ENCODE results near the gene NR4A1.

NR4A1 gene

DNA sequence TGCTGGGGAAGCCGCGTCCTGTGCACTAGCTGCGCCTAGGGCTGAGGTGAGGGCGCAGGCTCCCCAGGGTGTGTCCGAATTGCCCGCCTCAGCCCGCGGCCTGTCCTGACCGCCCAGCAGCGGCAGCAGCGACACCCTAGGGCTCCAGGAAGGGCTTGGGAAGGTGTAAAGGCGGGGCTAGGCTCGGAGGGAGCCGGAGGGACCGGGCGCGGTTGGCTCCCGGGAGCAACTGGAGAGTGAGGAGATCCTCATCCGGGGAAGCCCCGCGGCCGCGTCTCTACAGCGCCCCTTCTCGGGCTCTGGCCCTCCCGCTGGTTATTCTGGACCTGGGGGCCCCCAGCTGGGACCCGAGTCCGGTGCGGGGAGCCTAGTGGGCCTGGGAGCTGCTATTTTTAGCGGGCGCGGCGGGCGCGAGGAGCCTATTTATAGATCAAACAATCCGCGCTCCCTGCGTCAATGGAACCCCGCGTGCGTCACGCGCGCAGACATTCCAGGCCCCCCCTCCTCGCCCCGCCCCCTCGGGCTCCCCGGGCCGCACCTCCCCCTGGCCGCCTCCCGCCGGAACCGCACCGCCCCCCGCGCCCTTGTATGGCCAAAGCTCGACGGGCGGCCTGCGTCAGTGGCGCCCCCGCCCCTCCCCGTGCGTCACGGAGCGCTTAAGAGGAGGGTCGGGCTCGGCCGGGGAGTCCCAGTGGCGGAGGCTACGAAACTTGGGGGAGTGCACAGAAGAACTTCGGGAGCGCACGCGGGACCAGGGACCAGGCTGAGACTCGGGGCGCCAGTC lies at the start of gene NR4A1:
Gene NR4A1, plus strand, starts transcription at position 685 of the 784 bp plus-strand sequence. CDS start 2,887 bp downstream, outside the sequence.
- peak; percentile 73 for FAIRE-seq
- DNase-seq (ENCODE audit: extremely low spot score, insufficient read length, low read depth) = peak; percentile 93

DNA sequence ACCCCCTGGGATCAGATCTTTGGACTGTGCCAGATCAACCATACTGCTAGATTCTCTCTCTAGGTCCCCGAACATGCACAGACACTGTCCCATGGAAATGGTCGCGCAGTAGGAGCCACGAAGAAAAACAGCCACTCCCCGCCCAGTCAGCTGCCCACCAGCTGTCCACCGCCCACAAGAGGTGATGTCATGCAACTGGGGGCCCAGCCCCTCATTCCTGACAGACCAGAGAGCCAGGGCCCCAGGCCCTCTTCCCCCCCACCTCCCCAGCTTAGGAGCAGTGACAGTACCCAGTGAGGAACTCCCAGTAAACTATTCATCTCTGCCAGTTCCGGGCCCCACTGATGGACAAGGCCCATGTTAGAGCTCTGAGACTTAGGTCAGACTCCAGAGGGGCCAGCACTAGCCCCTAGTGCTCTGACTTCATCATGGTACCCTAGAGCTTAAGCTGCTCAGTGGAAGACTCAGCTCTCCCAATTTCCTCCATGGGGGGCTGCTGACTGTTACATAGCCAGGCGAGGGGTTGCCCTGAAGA lies 48.2 kb upstream of the NR4A1 start:
- DNase-seq (ENCODE audit: extremely low spot score, insufficient read length, low read depth) (no peak), FAIRE-seq (no peak)

DNA sequence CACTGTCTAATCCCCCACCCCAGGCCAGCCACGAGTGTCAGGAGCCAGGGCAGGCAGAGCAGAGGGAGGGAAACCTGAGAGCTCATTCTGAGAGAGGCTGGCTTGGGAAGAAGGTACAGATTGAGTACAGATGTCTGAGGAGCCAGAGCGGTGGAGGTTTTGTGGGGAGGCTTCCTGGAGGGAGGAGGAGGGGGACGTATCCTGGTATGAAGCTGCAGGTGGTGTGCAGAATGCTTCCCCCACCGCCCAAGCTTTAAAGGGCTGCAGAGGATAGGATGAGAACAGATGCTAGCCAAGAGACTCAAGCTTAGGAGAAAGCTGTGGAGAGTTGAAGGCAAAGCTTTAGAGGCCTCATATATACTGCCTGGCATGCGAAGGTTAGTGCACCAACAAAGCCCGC lies 47.7 kb upstream of the NR4A1 start:
- DNase-seq (ENCODE audit: extremely low spot score, insufficient read length, low read depth) (no peak), FAIRE-seq (no peak)

DNA sequence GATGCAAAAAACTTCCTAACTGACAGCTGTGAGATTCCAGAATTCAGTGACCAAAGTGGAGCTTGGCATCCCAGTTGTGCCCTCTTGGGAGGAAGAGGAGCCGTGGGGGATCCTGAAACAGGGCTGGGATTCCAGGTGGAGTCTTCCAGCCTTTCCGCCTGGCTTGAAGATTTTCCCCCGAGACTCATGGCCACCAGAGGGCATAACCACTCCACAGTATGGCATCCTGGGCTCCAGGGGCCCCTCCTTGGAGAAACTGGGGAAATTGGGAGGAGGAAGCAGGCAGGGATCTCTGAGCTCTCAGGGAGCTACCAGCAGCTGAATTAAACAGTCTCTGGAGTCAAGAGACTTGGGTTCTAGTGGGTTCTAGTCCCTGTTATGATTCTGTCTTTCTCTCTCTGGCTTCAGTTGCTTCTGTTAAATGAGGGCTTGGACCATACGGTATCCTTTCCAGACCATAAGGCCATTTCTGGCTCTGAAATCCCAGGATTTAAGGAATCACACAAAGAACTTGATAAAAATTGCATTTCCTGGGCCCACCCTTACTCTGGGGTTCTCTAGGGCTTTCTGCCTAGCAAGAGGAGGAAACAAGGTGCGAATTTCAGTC lies 47.1 kb upstream of the NR4A1 start:
- FAIRE-seq (no peak), DNase-seq (ENCODE audit: extremely low spot score, insufficient read length, low read depth) (no peak)

DNA sequence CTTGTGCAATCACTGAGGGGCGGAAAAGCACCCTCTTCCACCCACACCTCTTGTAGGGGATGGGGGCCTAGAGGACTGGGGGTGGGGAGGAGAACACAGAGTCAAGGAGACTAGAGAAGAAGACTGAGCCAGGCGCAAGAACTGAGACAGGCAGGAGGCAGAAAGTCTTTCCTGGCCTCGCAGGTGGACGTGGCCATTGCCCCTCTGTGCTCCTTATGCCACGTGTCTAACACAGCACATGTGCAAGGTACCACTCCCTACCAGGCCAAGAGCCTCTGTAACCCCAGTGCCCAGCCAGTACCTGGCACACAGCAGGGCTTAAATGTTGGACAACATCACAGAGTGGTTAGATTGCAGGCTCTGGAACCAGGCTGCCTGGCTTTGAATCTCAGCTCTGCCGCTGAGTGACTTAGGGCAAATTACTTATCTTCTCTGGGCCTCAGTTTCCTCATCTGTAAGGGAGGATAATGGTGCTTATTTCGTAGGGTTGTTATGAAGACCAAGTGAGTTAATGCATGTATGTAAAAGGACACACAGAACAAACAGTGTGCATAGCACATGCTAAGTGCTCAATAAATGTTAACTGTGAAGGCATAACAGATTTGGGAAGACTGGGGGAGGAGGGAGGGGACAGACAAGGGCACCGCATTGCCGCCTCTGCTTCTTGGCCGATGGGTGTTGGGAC lies 45.9 kb upstream of the NR4A1 start:
- FAIRE-seq (no peak), DNase-seq (ENCODE audit: extremely low spot score, insufficient read length, low read depth) (no peak)

DNA sequence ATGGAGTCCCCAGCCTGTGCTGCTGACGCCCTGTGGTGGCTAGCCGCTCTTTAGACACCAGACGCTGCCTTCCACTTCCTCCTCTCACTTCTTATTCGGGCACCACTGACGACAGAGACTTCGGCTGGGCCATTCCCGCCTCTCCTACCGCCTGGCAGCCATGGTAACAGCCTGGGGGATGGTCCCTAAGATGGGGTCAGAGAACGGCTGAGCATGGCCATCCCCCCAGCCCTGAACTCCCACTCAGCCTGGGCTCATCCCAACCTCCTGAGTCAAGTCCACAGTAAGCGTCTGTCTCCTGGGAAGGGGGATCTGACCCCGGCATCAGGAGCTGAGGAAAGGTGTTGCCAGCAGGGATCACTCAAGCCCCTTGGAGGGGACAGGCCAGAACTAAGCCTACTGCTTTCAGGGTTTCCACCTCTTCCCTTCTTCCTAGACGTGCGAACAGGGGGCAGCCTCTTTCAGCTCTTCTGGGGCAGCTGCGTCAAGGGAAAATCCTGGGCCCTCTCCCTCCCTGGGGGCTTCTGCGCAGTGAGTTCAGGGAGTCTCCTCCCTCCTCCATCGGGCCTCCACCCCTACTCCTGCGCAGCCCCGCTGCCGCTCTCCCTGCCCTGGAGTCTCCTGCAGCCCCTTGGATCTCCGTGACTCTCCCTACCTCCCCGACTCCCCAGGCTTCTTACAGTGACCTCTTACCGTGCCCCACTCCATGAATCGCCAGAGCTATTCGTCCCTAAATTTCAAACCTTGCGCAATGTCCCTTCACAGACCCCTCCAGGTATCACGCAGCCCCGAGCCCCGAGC lies 45.1 kb upstream of the NR4A1 start:
- peak; percentile 58 for DNase-seq (ENCODE audit: extremely low spot score, insufficient read length, low read depth)

DNA sequence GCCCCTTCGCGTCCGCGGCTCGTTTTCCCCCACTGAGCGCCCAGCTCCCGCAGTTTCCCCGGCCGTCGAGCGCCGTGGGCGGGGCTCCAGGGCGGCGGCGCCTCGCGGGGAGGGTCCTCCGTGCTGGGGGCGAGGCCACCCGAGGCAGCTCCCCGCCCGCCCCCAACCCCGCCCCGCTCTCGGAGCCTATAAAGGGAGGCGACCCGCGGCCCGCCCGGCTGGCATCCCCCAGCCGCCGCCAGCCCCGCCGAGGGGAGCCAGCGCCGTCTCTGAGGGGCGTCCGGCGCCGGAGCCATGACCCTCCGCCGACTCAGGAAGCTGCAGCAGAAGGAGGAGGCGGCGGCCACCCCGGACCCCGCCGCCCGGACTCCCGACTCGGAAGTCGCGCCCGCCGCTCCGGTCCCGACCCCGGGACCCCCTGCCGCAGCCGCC lies 44.5 kb upstream of the NR4A1 start, which contains the start of gene TAMALIN:
Gene TAMALIN, plus strand, starts transcription at position 221 of the 432 bp plus-strand sequence. Its CDS starts 74 bp downstream, at position 295.
- no peak for FAIRE-seq
- DNase-seq (ENCODE audit: extremely low spot score, insufficient read length, low read depth) = no peak

More for the DNA sequence above, 45.1 kb upstream of the NR4A1 start:
- FAIRE-seq = peak; percentile 76

DNA sequence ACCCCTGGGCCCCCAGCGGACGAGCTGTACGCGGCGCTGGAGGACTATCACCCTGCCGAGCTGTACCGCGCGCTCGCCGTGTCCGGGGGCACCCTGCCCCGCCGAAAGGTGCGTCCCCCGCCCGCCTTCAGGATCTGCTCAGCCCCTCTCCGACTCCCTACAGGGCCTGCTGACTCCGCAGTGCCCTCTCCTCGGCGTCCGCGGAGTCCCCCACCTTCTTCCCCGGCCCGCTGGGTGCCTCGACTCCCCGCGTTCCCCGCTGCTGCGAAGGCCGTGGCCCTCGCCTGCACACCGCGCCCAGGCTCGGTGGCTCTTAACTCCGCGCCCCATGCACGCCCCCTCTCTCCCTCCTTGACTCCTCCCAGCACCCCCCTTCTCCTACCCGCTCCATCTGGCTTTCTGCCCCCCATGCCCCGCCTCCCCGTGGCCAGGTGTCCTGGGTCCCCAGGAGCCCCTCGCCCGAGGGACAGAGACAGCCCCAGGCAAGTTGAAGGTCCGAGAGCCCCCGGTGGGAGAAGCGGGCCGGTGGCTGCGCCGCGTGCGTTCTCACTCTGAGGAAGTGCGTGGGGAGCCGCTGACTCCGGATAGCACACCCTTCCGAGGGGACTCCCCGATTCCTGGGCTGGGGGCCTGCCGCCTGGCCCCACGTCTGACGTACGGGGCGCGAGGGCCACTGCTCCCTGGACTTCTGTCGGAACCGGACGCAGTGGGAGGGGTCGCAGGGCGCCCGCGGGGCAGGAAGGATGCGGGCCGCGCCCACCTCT lies 43.9 kb upstream of the NR4A1 start:
- no peak for DNase-seq (ENCODE audit: extremely low spot score, insufficient read length, low read depth)
- FAIRE-seq = no peak

DNA sequence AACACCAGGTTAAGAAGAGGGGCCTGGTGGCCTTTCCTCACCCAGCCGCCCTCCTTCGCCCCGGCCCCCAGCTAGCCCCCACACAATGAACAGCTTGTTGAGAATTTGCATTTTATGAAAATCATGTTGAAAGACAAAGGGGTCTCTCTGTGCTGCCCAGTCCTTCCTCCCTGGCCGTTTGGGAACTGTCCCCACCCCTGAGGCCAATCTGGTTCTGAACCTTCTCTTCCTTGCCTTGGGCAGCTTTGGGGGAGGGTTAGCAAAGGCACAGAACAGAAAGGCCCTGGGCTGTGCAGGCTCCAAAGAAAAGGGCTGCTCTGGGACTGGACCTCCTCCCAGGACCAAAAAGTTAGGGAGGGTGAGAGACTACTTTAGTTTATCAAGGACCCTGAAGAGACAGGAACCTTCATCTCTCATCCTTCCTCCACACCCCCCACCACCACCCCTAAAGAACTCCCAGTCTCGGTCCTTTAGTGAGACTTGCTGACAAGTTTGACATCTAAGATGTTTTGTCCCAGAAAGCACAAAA lies 43.2 kb upstream of the NR4A1 start:
- no peak for DNase-seq (ENCODE audit: extremely low spot score, insufficient read length, low read depth)
- FAIRE-seq = no peak

DNA sequence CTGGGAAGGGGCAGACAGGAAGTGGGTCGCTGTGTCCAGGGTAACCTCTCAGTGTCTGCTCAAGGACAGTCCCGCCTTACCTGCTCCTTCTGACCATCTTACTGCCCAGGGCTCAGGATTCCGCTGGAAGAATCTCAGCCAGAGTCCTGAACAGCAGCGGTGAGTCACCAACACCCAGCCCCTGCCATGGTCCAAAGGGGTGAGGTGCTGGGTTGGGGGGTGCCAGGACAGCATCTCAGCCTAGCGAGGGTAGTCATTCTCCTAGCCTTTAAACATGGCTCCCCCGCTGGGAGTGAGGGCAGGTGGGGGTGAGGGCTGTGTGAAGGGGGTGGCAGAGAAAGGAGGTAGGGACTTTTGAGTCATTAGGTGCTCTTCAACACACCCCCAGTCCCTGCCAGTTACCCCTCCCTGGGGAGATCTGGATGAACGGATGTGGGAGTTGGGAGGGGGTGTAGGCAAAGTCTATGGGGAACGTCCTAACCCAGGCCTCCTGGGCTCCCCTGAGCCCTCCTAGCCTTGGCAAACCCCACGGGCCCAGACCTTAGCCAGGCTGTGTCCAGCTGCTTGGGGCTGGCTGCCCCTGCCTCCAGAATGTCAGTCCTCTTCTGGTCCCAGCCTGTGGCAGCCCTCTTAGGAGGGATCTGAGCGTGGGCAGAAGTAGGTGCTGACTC lies 42.0 kb upstream of the NR4A1 start:
- FAIRE-seq (no peak), DNase-seq (ENCODE audit: extremely low spot score, insufficient read length, low read depth) (no peak)

DNA sequence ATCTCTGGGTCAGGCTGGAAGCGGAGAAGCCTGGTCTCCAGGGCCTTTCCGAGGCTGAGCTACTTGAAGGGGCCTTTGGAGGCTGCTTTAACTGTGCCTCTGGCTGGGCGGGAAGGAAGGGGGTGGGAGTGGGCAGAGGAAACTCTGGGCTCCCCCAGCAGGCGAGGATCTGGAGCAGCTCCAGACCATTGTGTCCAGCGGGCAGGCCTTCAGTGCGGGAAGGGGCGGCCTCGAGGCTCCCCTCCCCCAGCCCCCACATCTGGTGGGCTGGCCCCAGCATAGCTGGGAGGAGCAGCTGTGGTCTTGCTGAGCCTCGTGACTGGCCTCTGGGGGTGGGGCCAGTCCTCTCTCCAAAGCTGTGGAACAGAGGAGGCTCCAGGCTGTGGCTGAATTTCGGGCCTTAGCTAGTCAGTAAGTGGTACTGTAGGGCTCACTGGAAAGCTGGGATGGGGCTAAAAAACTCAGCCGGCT lies 41.1 kb upstream of the NR4A1 start:
- DNase-seq (ENCODE audit: extremely low spot score, insufficient read length, low read depth) = no peak
- no peak for FAIRE-seq

DNA sequence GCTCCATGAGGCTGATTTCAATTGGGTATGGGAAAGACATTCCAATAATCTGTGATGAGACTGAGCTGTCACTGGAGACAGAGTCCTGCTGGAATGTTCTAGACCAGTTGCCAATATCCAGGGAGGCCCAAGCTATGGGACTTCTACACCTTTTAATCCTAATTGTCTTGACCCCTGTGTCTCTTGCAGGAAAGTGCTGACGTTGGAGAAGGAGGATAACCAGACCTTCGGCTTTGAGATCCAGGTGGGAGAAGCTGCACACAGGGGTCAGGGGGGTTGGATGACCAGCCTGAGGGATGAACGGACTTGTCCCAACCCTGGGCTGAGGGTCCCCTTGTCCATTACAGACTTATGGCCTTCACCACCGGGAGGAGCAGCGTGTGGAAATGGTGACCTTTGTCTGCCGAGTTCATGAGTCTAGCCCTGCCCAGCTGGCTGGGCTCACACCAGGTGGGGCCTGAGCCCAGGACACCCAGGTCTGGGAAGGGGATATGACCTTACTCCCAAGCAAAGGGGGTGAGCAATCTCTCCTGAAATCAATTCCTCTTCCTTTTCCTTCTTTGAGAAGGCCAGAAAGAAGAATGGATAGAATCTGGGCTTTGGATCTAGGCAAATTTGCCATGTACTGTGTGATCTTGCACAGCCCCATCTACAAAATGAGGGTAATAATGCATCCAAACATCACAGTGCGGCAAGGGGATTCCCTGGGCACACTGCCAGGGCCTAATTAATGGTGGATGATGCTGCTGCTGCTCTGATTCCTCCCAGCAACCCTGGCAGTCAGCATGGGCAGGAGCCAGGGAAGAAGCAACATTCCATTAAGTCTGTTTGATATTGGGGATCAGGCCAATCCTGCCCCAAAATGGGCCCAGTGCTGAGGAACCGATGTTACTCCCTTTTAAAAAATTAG lies 40.3 kb upstream of the NR4A1 start:
- no peak for FAIRE-seq
- no peak for DNase-seq (ENCODE audit: extremely low spot score, insufficient read length, low read depth)

DNA sequence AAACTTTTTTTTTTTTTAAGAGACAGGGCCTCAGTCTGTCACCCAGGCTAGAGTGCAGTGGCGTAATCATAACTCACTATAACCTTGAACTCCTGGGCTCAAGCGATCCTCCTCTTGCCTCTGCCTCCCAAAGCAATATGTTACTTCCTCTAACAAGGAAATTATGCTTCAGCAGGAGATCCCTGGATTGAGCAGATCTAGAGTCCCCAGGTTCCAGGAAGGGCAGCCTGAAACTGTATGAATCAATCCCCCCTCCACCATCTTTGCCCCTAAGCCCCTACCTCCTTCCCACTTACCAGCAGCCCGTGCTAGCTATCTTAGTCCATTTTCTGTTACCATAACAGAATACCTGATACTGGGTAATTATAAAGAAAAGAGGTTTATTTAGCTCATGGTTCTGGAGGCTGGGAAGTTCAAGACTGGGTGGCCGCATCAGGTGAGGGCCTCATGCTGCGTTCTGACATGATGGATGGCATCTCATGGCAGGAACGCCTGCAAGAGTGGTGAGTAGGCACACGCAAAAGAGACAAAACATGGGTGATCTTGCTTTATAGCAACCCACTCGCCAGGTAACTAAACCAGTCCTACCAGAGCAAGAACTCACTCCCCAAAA lies 39.5 kb upstream of the NR4A1 start:
- no peak for DNase-seq (ENCODE audit: extremely low spot score, insufficient read length, low read depth)
- FAIRE-seq = no peak

DNA sequence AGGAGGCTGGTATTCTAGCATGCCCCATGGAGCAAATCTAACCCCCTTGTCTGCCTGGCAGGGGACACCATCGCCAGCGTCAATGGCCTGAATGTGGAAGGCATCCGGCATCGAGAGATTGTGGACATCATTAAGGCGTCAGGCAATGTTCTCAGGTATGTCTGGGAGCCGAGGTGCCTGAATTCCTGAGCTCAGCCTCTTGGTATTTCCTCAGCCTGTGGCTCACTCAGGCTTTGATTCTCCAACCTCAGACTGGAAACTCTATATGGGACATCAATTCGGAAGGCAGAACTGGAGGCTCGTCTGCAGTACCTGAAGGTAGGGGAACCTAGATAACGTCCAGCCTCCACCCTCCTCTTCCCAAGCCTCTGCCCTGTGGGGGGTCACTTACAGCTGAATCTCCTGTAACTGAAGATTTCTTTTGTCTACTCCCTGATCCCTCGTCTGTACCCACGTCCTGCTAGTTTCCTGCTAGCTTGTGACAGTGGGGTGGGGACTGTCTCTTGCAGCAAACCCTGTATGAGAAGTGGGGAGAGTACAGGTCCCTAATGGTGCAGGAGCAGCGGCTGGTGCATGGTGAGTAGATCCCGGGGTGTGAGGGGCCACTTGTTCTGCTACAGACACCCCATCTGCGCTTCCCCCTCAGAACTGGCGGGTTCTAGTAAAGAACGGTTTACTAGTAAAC lies 37.5 kb upstream of the NR4A1 start:
- FAIRE-seq = no peak
- DNase-seq (ENCODE audit: extremely low spot score, insufficient read length, low read depth) = no peak

DNA sequence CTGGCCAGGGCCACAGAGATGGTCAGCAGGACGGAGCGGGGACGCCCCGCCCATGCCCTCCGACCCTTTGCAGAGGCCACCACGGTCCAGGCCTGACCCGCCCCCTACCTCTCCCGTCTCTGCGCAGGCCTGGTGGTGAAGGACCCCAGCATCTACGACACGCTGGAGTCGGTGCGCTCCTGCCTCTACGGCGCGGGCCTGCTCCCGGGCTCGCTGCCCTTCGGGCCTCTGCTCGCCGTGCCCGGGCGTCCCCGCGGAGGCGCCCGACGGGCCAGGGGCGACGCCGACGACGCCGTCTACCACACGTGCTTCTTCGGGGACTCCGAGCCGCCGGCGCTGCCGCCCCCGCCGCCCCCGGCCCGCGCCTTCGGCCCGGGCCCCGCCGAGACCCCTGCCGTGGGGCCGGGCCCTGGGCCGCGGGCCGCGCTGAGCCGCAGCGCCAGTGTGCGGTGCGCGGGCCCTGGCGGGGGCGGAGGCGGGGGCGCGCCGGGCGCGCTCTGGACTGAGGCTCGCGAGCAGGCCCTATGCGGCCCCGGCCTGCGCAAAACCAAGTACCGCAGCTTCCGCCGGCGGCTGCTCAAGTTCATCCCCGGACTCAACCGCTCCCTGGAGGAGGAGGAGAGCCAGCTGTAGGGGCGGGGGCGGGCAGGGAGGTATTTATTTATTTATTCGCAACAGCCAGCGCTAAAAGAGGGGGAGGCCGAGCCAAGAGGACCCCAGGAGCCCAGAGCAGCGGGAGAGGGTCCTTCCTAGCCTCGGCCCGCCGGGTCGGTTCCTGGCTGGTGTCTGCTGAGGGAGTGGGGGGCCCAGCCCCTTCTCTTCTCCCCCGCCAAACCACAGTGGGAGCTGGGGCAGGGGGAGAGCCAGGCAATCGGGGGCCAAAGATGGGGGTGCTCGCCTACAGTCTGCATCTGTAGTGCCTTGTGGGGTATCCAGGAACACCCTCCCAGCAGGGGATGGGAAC lies 36.4 kb upstream of the NR4A1 start:
- DNase-seq (ENCODE audit: extremely low spot score, insufficient read length, low read depth) (no peak), FAIRE-seq (no peak)

Data from GM18507 (cell line).